AG04450 (cell line): ENCODE results near the gene ATP9B. TPM values are rescaled to one million over a fixed set of nuclear protein-coding genes. Genes with fewer than 3 reads are reported as not detected.

Experiments used
- CTCF ChIA-PET: fragments of 300-600, 350-600 bp; formaldehyde crosslinking; extraction: SDS; loops from one replicate; lab custom pipeline; 2022; ENCODE audit warnings: antibody characterized with exemption, inconsistent platforms; lab: Charles Lee
- POLR2A ChIA-PET: fragments of 350-600 bp; formaldehyde crosslinking; extraction: SDS; loops from one replicate; lab custom pipeline; 2021; ENCODE audit warnings: antibody characterized with exemption, inconsistent platforms; lab: Yijun Ruan, JAX
- DNase-seq: peaks from one replicate; pipeline ENCODE4 v3.0.0-alpha.2; 2011; ENCODE audit warnings: low read depth, low spot score
- H3K27ac ChIP-seq: one replicate; pipeline ENCODE4 v1.5.1; 2012; ENCODE audit warnings: low read depth, low read length, control low read depth
- H3K27me3 ChIP-seq: one replicate; pipeline ENCODE4 v1.6.0; 2012; ENCODE audit warnings: low read length; ENCODE audit not compliant: control insufficient read depth, insufficient read depth
- H3K4me3 ChIP-seq: 2 replicates; pipeline ENCODE4 v1.5.1; 2011; ENCODE audit warnings: mild to moderate bottlenecking, low read depth, low read length, control low read depth
- H3K9me3 ChIP-seq: 2 replicates; pipeline ENCODE4 v1.5.1; 2012; ENCODE audit warnings: low read length; ENCODE audit not compliant: control insufficient read depth, insufficient read depth
- polyA plus RNA-seq: library from polyadenylated mRNA; depleted of rRNA; stranded (reverse); fragments of >200 nt; gene quantifications from 2 replicates; pipeline ENCODE4 v1.2.3, GENCODE V29; 2011
- TF ChIP-seq, protein P1 (sequence below): IDR thresholded peaks from 2 replicates; pipeline ENCODE4 v1.5.1; 2011; ENCODE audit warnings: low read depth, low read length, control low read depth, inconsistent platforms

ATP9B gene
- polyA plus RNA-seq, 1 experiment = 18.1 TPM

DNA sequence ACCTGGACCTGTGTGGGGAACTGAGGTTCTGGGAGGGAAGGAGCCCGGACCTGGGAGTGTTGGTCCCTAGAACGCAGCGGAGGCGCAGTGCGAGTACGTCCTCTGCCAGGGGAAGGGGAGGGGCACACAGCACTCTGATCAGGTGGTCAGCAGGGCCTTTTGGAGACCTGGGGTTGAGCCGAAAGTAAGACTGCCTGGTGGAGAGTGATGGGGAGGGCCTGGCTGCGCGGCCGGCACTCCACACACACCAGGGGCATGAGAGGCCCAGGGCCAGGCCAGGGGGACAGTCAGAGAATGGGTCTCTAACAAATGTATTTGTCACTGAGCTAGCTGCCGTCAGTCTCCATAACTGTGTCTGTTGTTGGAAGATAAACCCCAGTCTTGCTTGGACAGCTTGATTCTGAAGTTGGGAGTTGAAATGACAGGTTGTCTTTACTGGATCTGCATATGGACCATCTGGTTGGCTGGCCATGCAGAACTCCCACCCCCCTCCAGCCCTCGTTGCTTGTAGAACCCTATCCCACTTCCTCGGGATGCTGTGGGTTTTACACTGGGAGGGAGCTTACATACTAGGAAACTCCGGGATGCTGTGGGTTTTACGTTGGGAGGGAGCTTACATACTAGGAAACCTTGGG, 251.1 kb downstream of the ATP9B start:
- no peak overlapping the region for H3K27ac ChIP-seq
- TF ChIP-seq, protein P1, sequence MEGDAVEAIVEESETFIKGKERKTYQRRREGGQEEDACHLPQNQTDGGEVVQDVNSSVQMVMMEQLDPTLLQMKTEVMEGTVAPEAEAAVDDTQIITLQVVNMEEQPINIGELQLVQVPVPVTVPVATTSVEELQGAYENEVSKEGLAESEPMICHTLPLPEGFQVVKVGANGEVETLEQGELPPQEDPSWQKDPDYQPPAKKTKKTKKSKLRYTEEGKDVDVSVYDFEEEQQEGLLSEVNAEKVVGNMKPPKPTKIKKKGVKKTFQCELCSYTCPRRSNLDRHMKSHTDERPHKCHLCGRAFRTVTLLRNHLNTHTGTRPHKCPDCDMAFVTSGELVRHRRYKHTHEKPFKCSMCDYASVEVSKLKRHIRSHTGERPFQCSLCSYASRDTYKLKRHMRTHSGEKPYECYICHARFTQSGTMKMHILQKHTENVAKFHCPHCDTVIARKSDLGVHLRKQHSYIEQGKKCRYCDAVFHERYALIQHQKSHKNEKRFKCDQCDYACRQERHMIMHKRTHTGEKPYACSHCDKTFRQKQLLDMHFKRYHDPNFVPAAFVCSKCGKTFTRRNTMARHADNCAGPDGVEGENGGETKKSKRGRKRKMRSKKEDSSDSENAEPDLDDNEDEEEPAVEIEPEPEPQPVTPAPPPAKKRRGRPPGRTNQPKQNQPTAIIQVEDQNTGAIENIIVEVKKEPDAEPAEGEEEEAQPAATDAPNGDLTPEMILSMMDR = no peak
- no peaks in the 10 kb centered on the region for H3K9me3 ChIP-seq
- no peaks in the 10 kb centered on the region for H3K27me3 ChIP-seq
- DNase-seq = no peak
- no peak overlapping the region for H3K4me3 ChIP-seq
- POLR2A ChIA-PET = no interaction called here
- CTCF ChIA-PET = no interaction called here

DNA sequence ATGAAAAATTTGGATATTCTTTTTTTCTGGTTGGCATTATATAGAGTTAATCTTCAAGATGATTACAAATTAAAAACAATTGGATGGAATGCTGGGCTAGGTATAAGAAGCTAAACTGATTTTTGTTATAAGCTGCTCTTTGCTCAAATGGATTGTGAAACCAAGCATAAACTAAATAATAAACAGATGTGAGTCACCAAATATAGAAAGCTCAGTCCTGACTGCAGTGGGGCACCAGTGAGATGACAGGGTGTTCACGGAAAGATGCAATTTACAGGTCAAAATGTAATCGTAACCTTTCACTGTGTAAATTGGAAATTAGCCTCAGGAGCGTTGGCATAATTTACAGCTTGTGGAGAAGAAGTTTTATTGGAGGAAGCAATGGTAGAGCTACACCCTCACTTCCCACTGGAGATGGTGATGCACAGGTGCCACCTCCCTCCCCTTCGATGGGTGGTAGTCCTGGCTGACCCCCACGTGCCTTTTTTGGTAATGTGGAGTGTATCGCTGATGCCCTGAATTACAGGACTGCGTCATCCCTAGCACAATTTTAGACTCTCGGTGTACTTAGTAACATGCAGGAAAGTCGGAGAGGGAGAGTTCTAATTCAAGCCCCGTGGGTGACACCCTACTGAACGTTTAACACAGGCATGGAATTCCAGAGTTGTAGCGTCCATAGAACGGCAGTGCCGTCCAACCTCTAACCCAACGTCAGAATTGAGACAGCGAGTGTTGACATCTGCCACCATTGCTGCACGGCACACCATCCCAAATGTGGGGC, 252.6 kb downstream of the ATP9B start:
- ChIA-PET POLR2A (no interaction called here), CTCF (no interaction called here)
- Histone ChIP-seq H3K4me3 (no peak overlapping the region), H3K9me3 (no peaks in the 10 kb centered on the region), H3K27ac (no peak overlapping the region), H3K27me3 (no peaks in the 10 kb centered on the region)
- DNase-seq = no peak
- TF ChIP-seq, protein P1 = no peak

DNA sequence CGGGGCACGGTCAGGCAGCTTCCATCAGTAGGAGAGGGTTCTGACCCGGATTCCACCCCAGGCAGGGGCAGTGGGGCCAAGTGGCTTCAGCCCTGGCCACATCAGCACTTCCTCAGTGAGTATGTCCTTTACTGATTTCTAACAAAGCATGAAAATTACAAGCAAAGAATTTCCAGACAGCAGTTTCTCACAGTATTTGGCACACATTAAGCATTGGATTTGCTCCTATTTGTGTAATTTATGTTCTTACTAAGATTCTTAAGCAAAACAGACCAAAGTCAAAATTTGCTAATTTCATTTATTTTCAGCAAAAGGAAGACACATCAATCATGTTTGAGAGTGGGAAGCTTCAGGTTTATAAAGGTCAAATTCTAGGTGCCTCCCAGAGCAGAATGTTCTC, 253.2 kb downstream of the ATP9B start:
- TF ChIP-seq, protein P1 = no peak
- no peak for DNase-seq
- Histone ChIP-seq H3K4me3 (no peak overlapping the region), H3K9me3 (peaks cover 4% of the 10 kb centered on the region; the same call in 1 of the 2 replicates), H3K27ac (no peak overlapping the region), H3K27me3 (no peaks in the 10 kb centered on the region)
- POLR2A ChIA-PET = no interaction called here
- CTCF ChIA-PET = no interaction called here

DNA sequence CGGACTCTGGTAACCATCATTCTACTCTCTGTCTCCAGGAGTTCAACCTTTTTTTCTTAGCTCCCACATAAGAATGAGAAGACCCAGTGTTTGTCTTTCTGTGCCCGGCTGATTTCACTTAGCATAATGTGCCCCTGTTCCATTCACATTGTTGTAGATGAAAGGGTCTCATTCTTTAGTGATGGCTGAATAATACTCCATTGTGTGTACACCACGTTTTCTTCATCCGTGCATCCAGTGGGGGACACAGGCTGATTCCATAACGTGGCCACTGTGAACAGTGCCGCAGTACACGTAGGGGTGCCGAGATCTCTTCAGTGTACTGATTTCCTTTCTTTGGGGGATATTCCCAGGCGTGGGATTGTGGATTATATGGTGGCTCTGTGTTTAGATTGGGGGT, 254.3 kb downstream of the ATP9B start:
- POLR2A ChIA-PET = no interaction called here
- H3K4me3 ChIP-seq = no peak overlapping the region
- no peak overlapping the region for H3K27ac ChIP-seq
- H3K9me3 ChIP-seq = peaks cover 7% of the 10 kb centered on the region; the same call in 1 of the 2 replicates
- H3K27me3 ChIP-seq = no peaks in the 10 kb centered on the region
- TF ChIP-seq, protein P1 = no peak
- CTCF ChIA-PET = no interaction called here
- DNase-seq = no peak
